K562 (cell line): ENCODE measurements around the gene IL20RB. TPM values are rescaled to one million over a fixed set of nuclear protein-coding genes. Genes with fewer than 3 reads are reported as not detected.

Experiments
- ATAC-seq: fragments of 200-7000 bp; cut with Tn5 transposase; 3 replicates; pipeline ENCODE4 v1.9.1; 2020; ENCODE audit warnings: moderate library complexity
- BruUV-seq: library from RNA; stranded (reverse); fragments of 400-500 nt; replicated peaks from 2 replicates; lab custom pipeline; 2021; lab: Mats Ljungman, UMichigan
- CTCF ChIA-PET: fragments of 300-600 bp; formaldehyde crosslinking; extraction: SDS; loops from one replicate; lab custom pipeline; 2021; ENCODE audit warnings: low intra/inter-chr PET ratio; lab: Yijun Ruan, JAX
- POLR2A ChIA-PET: fragments of 300-600, 350-650 bp; sonication (Branson Sonifier 250); formaldehyde crosslinking; extraction: SDS; loops from one replicate; lab custom pipeline; 2021; ENCODE audit warnings: antibody characterized with exemption, inconsistent platforms; lab: Yijun Ruan, JAX
- DNase-seq, 4 experiments: peaks; one replicate each; pipeline versions ENCODE4 v3.0.0 to v3.0.0-alpha.2; 2011 to 2018; ENCODE audit warnings: low spot score in 3 of 4, mixed read lengths in 3 of 4; ENCODE audit errors: extremely low read depth in 1 of 4
- FAIRE-seq: peaks from 2 replicates; lab custom pipeline; 2011; peaks lifted over from hg19 to GRCh38; lab: Jason Lieb, UNC
- H2AFZ ChIP-seq: 2 replicates; pipeline ENCODE4 v1.6.0; 2011; ENCODE audit warnings: low read depth, low read length, control low read depth, inconsistent platforms
- H3K27ac ChIP-seq: fragments of 200-600 bp; 3 replicates; pipeline ENCODE4 v1.8.0; 2011; ENCODE audit warnings: low read depth, mild to moderate bottlenecking, control low read depth, inconsistent platforms, low read length, moderate library complexity, mixed read lengths; ENCODE audit errors: extremely low read depth
- H3K27me3 ChIP-seq, 2 experiments: fragments of 300-600 bp in 1 of 2; 2 replicates in 1 of 2; 3 replicates in 1 of 2; pipeline versions ENCODE4 v1.6.0 to v1.8.0; 2011; ENCODE audit warnings: inconsistent platforms in 2 of 2, low read length in 2 of 2, mild to moderate bottlenecking in 1 of 2, mixed read lengths in 1 of 2, moderate library complexity in 1 of 2; ENCODE audit not compliant: control insufficient read depth in 2 of 2, insufficient read depth in 2 of 2
- H3K36me3 ChIP-seq: fragments of 300-600 bp; 3 replicates; pipeline ENCODE4 v1.8.0; 2011; ENCODE audit warnings: mild to moderate bottlenecking, low read length, inconsistent platforms; ENCODE audit not compliant: control insufficient read depth, insufficient read depth
- H3K4me1 ChIP-seq, 2 experiments: fragments of 200-600 bp in 1 of 2; replicated peaks in 1 of 2; 2 replicates in 1 of 2; 3 replicates in 1 of 2; pipeline versions ENCODE4 v1.5.1 to v1.8.0; 2011; ENCODE audit warnings: inconsistent platforms in 2 of 2, low read length in 2 of 2, mild to moderate bottlenecking in 1 of 2, mixed read lengths in 1 of 2, moderate library complexity in 1 of 2; ENCODE audit not compliant: control insufficient read depth in 2 of 2, insufficient read depth in 2 of 2
- H3K4me2 ChIP-seq: 2 replicates; pipeline ENCODE4 v1.6.1; 2011; ENCODE audit warnings: low read length, control low read depth, inconsistent platforms, mixed read lengths; ENCODE audit not compliant: insufficient read depth
- H3K4me3 ChIP-seq: fragments of 200-600 bp; sonication (generic), shearing (Covaris generic); 2 replicates; pipeline ENCODE4 v1.5.1; 2016; ENCODE audit warnings: control low read depth, inconsistent platforms
- H3K79me2 ChIP-seq: fragments of 200-600 bp; 3 replicates; pipeline ENCODE4 v1.8.0; 2011; ENCODE audit warnings: low read length, inconsistent platforms; ENCODE audit not compliant: control insufficient read depth, insufficient read depth
- H3K9ac ChIP-seq, 2 experiments: 2 replicates each; pipeline versions ENCODE4 v1.6.0 to v1.6.1; 2011; ENCODE audit warnings: low read depth in 2 of 2, low read length in 2 of 2, control low read depth in 1 of 2, inconsistent platforms in 1 of 2, mild to moderate bottlenecking in 1 of 2, mixed read lengths in 1 of 2; ENCODE audit not compliant: insufficient read depth in 1 of 2
- H3K9me1 ChIP-seq: one replicate; pipeline ENCODE4 v1.6.0; 2011; ENCODE audit warnings: inconsistent platforms, mild to moderate bottlenecking, low read length, moderate library complexity; ENCODE audit not compliant: control insufficient read depth, insufficient read depth
- H3K9me3 ChIP-seq: replicated peaks from 2 replicates; pipeline ENCODE4 v1.5.1; 2011; ENCODE audit warnings: low read depth, low read length, inconsistent platforms; ENCODE audit not compliant: control insufficient read depth, insufficient read depth
- H4K20me1 ChIP-seq: replicated peaks from 2 replicates; pipeline ENCODE4 v1.6.1; 2011; ENCODE audit warnings: low read length, inconsistent platforms, mixed read lengths; ENCODE audit not compliant: control insufficient read depth, insufficient read depth
- HNRNPK ChIP-seq: fragments of 200-400 bp; formaldehyde crosslinking; IDR thresholded peaks from one replicate; pipeline ENCODE4 v1.6.1; 2018; ENCODE audit warnings: mild to moderate bottlenecking, low read depth, low read length; ENCODE audit not compliant: poor library complexity, severe bottlenecking
- POLR2A ChIP-seq: fragments of 450-650 bp; conservative IDR thresholded peaks from 2 replicates; pipeline ENCODE4 v1.6.1; 2016
- RBM34 ChIP-seq: fragments of 200-400 bp; formaldehyde crosslinking; IDR thresholded peaks from 2 replicates; pipeline ENCODE4 v1.6.1; 2018; ENCODE audit warnings: low read length, borderline replicate concordance; ENCODE audit not compliant: insufficient read depth
- SAFB ChIP-seq: fragments of 200-400 bp; formaldehyde crosslinking; IDR thresholded peaks from 2 replicates; pipeline ENCODE4 v1.6.1; 2017; ENCODE audit warnings: low read depth, low read length, borderline replicate concordance
- SIN3B ChIP-seq: fragments of 450-650 bp; IDR thresholded peaks from 2 replicates; pipeline ENCODE4 v1.6.1; 2017; ENCODE audit warnings: low read depth, mild to moderate bottlenecking, moderate library complexity
- SMAD1 ChIP-seq: fragments of 150-350 bp; IDR thresholded peaks from 2 replicates; pipeline ENCODE4 v1.6.1; 2014; ENCODE audit warnings: low read length, low read depth; ENCODE audit not compliant: partially characterized antibody
- WGBS: fragments of 100-300 bp; shearing (Covaris generic); methylation state at CpG from one replicate; pipeline ENCODE4 v1.1.6; 2016; ENCODE audit warnings: low coverage, mixed read lengths; ENCODE audit not compliant: insufficient coverage; ENCODE audit errors: missing lambda C conversion rate; 5-methylcytosine and 5-hydroxymethylcytosine counted together
- in situ Hi-C: fragments of 300-500 bp; cut with MboI; formaldehyde crosslinking; loops from 4 replicates; pipeline ENCODE4 v1.15.0; 2018; ENCODE audit warnings: inconsistent platforms, mixed read lengths
- intact Hi-C: fragments of 100-400 bp; cut with micrococcal nuclease; formaldehyde crosslinking; loops from 2 replicates; pipeline ENCODE4 v1.14.2; 2022
- polyA plus RNA-seq, 8 experiments: library from polyadenylated mRNA; depleted of rRNA in 4 of 8; stranded (reverse) in 5 of 8; unstranded in 3 of 8; fragments of >200 nt; fragmentation: Nextera tagmentation in 2 of 8; fragmentation: Illumina TruSeq in 1 of 8; extraction: Ambion mirVana in 2 of 8; extraction: Trizol in 1 of 8; gene quantifications; 2 replicates each; pipeline versions ENCODE4 v1.2.1 to v1.2.3, GENCODE V29; 2011 to 2014; ENCODE audit warnings: inconsistent platforms in 1 of 8, missing spikeins in 1 of 8
- total RNA-seq, 7 experiments: library from RNA; depleted of rRNA in 6 of 7; stranded (reverse); fragments of >200 nt in 6 of 7; fragmentation: Illumina TruSeq in 2 of 7; extraction: Trizol in 2 of 7; gene quantifications; 2 replicates each; pipeline versions ENCODE4 v1.2.1 to v1.2.3, GENCODE V29; 2011 to 2021; ENCODE audit warnings: low replicate concordance in 1 of 7

Gene IL20RB
- total and polyA plus RNA-seq, 9 of the 15 experiments (the other 6 are each of a cell fraction or from before 2014, with no cell fraction given): 0.77 to 9.9 (median 6.1) TPM

GRCh38 chr3:136939489-136939888 lies 18.3 kb upstream of the IL20RB start (continued):
- no peak for TF ChIP-seq RBM34

GRCh38 chr3:136942803-136943202 lies 15.0 kb upstream of the IL20RB start:
- TF ChIP-seq POLR2A: no peak
- no peak for TF ChIP-seq SAFB
- no peak for TF ChIP-seq SMAD1
- TF ChIP-seq SIN3B: no peak
- no peak for TF ChIP-seq HNRNPK
- FAIRE-seq: no peak
- Histone ChIP-seq H3K9me1 (no peaks in the 10 kb centered on the region), H3K27ac (no peak overlapping the region), H3K4me1 (peaks cover 0 to under 1% of the 10 kb centered on the region in 2 experiments; a peak in 1 of 5 replicates), H3K9ac (no peak overlapping the region), H3K36me3 (peaks cover 14% of the 10 kb centered on the region; the same call in 2 of the 3 replicates), H2AFZ (no peak overlapping the region), H3K27me3 (no peaks in the 10 kb centered on the region), H4K20me1 (no peaks in the 10 kb centered on the region), H3K9me3 (no peaks in the 10 kb centered on the region), H3K4me3 (no peak overlapping the region), H3K79me2 (peaks cover 44% of the 10 kb centered on the region), H3K4me2 (no peak overlapping the region)
- CTCF ChIA-PET: no interaction called here
- intact Hi-C loops: no loop called here
- BruUV-seq: no TSS peak
- POLR2A ChIA-PET: interaction anchor here (1.0 kb wide), 1 partner anchor 18 kb away, joined by 3 read pairs; no protein-coding TSS in a partner anchor
- ATAC-seq: no peak
- DNase-seq: no peak
- in situ Hi-C loops: no loop called here
- WGBS: 100% methylated on average over 1 of the region's 1 CpG
